ELR (cell line): ENCODE measurements around the gene LY6G5B.
"Not testable (repeated sequence)": the region's sequence is repeated elsewhere in the genome, so short reads cannot be mapped to it uniquely, and the experiment has no call there.

Experiments
- DNase-seq: peaks from one replicate; pipeline ENCODE4 v3.0.0-alpha.2; 2015; ENCODE audit warnings: low read depth

Gene LY6G5B

GRCh38 chr6:31691078-31691463 lies 21.3 kb downstream of the LY6G5B start:
- no peak for DNase-seq

GRCh38 chr6:31691564-31692108 lies 21.9 kb downstream of the LY6G5B start:
- no peak for DNase-seq

- DNase-seq = no peak
Observed at GRCh38 chr6:31692353-31692752, 22.6 kb downstream of the LY6G5B start.

- DNase-seq = no peak
Observed at GRCh38 chr6:31692886-31693285, 23.1 kb downstream of the LY6G5B start.

- DNase-seq = no peak
Observed at GRCh38 chr6:31693535-31693934, 23.8 kb downstream of the LY6G5B start.

- DNase-seq = no peak
Observed at GRCh38 chr6:31697555-31697954, 27.8 kb downstream of the LY6G5B start.

GRCh38 chr6:31700740-31701401 lies 31.1 kb downstream of the LY6G5B start:
- no peak for DNase-seq

GRCh38 chr6:31701666-31702404 lies 32.1 kb downstream of the LY6G5B start:
- DNase-seq = peak; percentile 39

GRCh38 chr6:31702405-31702818 lies 32.6 kb downstream of the LY6G5B start:
- DNase-seq = no peak

GRCh38 chr6:31702819-31703716 lies 33.3 kb downstream of the LY6G5B start, which contains the start of gene ABHD16A:
TSS of gene ABHD16A (minus strand) at chr6:31703324. CDS start at chr6:31703281, 43 bp downstream.
- peak; percentile 99 for DNase-seq

- peak; percentile 31 for DNase-seq
Observed at GRCh38 chr6:31705931-31706330, 36.2 kb downstream of the LY6G5B start.

GRCh38 chr6:31706599-31706998 lies 36.8 kb downstream of the LY6G5B start, which contains the start of gene LY6G6F:
TSS of gene LY6G6F (plus strand) at chr6:31706866. CDS start at chr6:31706907, 41 bp downstream.
- DNase-seq = no peak

GRCh38 chr6:31707701-31708100 lies 37.9 kb downstream of the LY6G5B start:
- DNase-seq = no peak

- DNase-seq = no peak
Observed at GRCh38 chr6:31708224-31708623, 38.4 kb downstream of the LY6G5B start.

GRCh38 chr6:31709157-31709556 lies 39.4 kb downstream of the LY6G5B start:
- DNase-seq = not testable (repeated sequence)

GRCh38 chr6:31710523-31711219 lies 40.9 kb downstream of the LY6G5B start:
- DNase-seq = no peak

- no peak for DNase-seq
Observed at GRCh38 chr6:31711233-31711632, 41.5 kb downstream of the LY6G5B start.

GRCh38 chr6:31712296-31712695 lies 42.5 kb downstream of the LY6G5B start:
- DNase-seq = no peak

- DNase-seq = no peak
Observed at GRCh38 chr6:31713465-31713864, 43.7 kb downstream of the LY6G5B start.

- DNase-seq = no peak
Observed at GRCh38 chr6:31713991-31714684, 44.4 kb downstream of the LY6G5B start.
